Gastroesophageal sphincter (tissue), 3 donors: ENCODE results near the gene CALHM6.

Source experiments
- CTCF ChIP-seq, 4 experiments: fragments of 200-600 bp in 2 of 4; fragments of 450-650 bp in 2 of 4; sonication (generic) in 1 of 4; IDR thresholded peaks; one replicate each; pipeline ENCODE4 v1.5.1; 2017 to 2019; ENCODE audit warnings: antibody characterized with exemption in 4 of 4, mild to moderate bottlenecking in 2 of 4, moderate library complexity in 2 of 4
- POLR2A ChIP-seq, 2 donors: fragments of 450-650 bp; IDR thresholded peaks; one replicate each; pipeline ENCODE4 v1.6.1; 2017; ENCODE audit warnings: antibody characterized with exemption in 2 of 2, mild to moderate bottlenecking in 2 of 2, moderate library complexity in 1 of 2

GRCh38 chr6:116472706-116473105 is 11.5 kb downstream of the CALHM6 start:
- TF ChIP-seq CTCF (IDR thresholded peaks at IDR 0.05) (no peak), POLR2A (IDR thresholded peaks at IDR 0.05) (no peak)
